ENCODE results near the gene PRCD. TPM values are rescaled to one million over a fixed set of nuclear protein-coding genes. Genes with fewer than 3 reads are reported as not detected.
"Not testable (repeated sequence)": the region's sequence is repeated elsewhere in the genome, so short reads cannot be mapped to it uniquely, and the experiment has no call there.

The PRCD gene
- polyA plus RNA-seq, 1 donor (not counting 4 experiments of a cell fraction or from before 2014, with no cell fraction given), result 1.2 TPM

GRCh38 chr17:76519048-76519966, 20.5 kb upstream of the PRCD start:
- Histone ChIP-seq H3K4me1 (ENCODE audit: control insufficient read depth, extremely low read depth, insufficient read depth, low read length) (peaks cover 13% of the 10 kb centered on the region), H2AFZ (ENCODE audit: control insufficient read depth, low read length) (no peak overlapping the region), H3K36me3 (ENCODE audit: control insufficient read depth in 2 of 2, extremely low read depth in 1 of 2, insufficient read depth in 2 of 2, low read length in 2 of 2) (no peaks in the 10 kb centered on the region), H3K27ac (ENCODE audit: control insufficient read depth, insufficient read depth, low read length) (no peak overlapping the region), H3K79me2 (ENCODE audit: control insufficient read depth, insufficient read depth, low read length) (no peaks in the 10 kb centered on the region), H3K27me3 (ENCODE audit: control insufficient read depth, extremely low read depth, insufficient read depth, low read length) (no peaks in the 10 kb centered on the region), H3K9me3 (ENCODE audit: control insufficient read depth, low read depth, low read length) (no peaks in the 10 kb centered on the region), H3K4me2 (ENCODE audit: control insufficient read depth, extremely low read depth, insufficient read depth, low read depth, low read length) (no peak overlapping the region), H3K4me3 (ENCODE audit: control insufficient read depth in 2 of 3, extremely low read depth in 1 of 3, insufficient read depth in 2 of 3, low read depth in 1 of 3, low read length in 3 of 3) (no peak overlapping the region), H3K9me1 (ENCODE audit: control insufficient read depth, extremely low read depth, insufficient read depth, low read length) (no peaks in the 10 kb centered on the region), H4K20me1 (ENCODE audit: control insufficient read depth, extremely low read depth, insufficient read depth, low read length) (no peaks in the 10 kb centered on the region), H3K9ac (ENCODE audit: control insufficient read depth, extremely low read depth, insufficient read depth, low read length) (no peak overlapping the region)
- no peak for TF ChIP-seq CTCF (optimal IDR thresholded peaks at IDR 0.05 in 1 of 3, IDR thresholded peaks at IDR 0.05 in 1 of 3, conservative IDR thresholded peaks at IDR 0.05 in 1 of 3; ENCODE audit: extremely low read depth in 1 of 3, insufficient read depth in 2 of 3, low read length in 3 of 3)
- TF ChIP-seq EZH2 (IDR thresholded peaks at IDR 0.05; ENCODE audit: low read length), result no peak
- FAIRE-seq (no peak), DNase-seq (ENCODE audit: low read depth, low spot score) (no peak)
- dilution Hi-C loops (cut with MboI; ENCODE audit: extremely low pct_ligation_motif_present, low sequenced_read_pairs), result no loop called here

- no peaks in the 10 kb centered on the region for H3K36me3 ChIP-seq (ENCODE audit: control insufficient read depth in 2 of 2, extremely low read depth in 1 of 2, insufficient read depth in 2 of 2, low read length in 2 of 2)
- H3K79me2 ChIP-seq (ENCODE audit: control insufficient read depth, insufficient read depth, low read length), result no peaks in the 10 kb centered on the region
- peaks cover 12% of the 10 kb centered on the region for H3K4me1 ChIP-seq (ENCODE audit: control insufficient read depth, extremely low read depth, insufficient read depth, low read length)
- DNase-seq (ENCODE audit: low read depth, low spot score) (no peak), FAIRE-seq (no peak)
- H3K27me3 ChIP-seq (ENCODE audit: control insufficient read depth, extremely low read depth, insufficient read depth, low read length), result no peaks in the 10 kb centered on the region
- H4K20me1 ChIP-seq (ENCODE audit: control insufficient read depth, extremely low read depth, insufficient read depth, low read length), result no peaks in the 10 kb centered on the region
- no peak overlapping the region for H3K9ac ChIP-seq (ENCODE audit: control insufficient read depth, extremely low read depth, insufficient read depth, low read length)
- H3K4me3 ChIP-seq (ENCODE audit: control insufficient read depth in 2 of 3, extremely low read depth in 1 of 3, insufficient read depth in 2 of 3, low read depth in 1 of 3, low read length in 3 of 3), result no peak overlapping the region
- no peaks in the 10 kb centered on the region for H3K9me1 ChIP-seq (ENCODE audit: control insufficient read depth, extremely low read depth, insufficient read depth, low read length)
- dilution Hi-C loops (cut with MboI; ENCODE audit: extremely low pct_ligation_motif_present, low sequenced_read_pairs), result no loop called here
- no peak overlapping the region for H2AFZ ChIP-seq (ENCODE audit: control insufficient read depth, low read length)
- no peak overlapping the region for H3K27ac ChIP-seq (ENCODE audit: control insufficient read depth, insufficient read depth, low read length)
- no peak overlapping the region for H3K4me2 ChIP-seq (ENCODE audit: control insufficient read depth, extremely low read depth, insufficient read depth, low read depth, low read length)
- TF ChIP-seq CTCF (optimal IDR thresholded peaks at IDR 0.05 in 1 of 3, IDR thresholded peaks at IDR 0.05 in 1 of 3, conservative IDR thresholded peaks at IDR 0.05 in 1 of 3; ENCODE audit: extremely low read depth in 1 of 3, insufficient read depth in 2 of 3, low read length in 3 of 3), result no peak
- no peak for TF ChIP-seq EZH2 (IDR thresholded peaks at IDR 0.05; ENCODE audit: low read length)
- no peaks in the 10 kb centered on the region for H3K9me3 ChIP-seq (ENCODE audit: control insufficient read depth, low read depth, low read length)
These were observed 18.6 kb upstream of the PRCD start for GRCh38 chr17:76521262-76521661.

DNA sequence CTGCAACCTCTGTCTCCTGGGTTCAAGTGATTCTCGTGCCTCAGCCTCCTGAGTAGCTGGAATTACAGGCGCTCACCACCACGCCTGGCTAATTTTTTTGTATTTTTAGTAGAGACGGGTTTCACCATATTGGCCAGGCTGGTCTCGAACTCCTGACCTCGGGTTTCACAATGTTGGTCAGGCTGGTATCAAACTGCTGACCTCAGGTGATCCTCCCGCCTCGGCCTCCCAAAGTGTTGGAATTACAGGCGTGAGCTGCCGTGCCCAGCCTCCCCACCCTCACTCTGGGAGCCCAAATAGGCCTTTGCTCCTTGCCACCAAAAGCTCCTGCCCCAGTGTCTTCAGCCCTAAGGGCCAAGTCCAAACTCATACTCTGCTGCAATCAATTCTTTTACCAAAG, 18.2 kb upstream of the PRCD start:
- H3K9ac ChIP-seq (ENCODE audit: control insufficient read depth, extremely low read depth, insufficient read depth, low read length); H3K27me3 ChIP-seq (ENCODE audit: control insufficient read depth, extremely low read depth, insufficient read depth, low read length); H3K4me2 ChIP-seq (ENCODE audit: control insufficient read depth, extremely low read depth, insufficient read depth, low read depth, low read length); FAIRE-seq; H3K9me3 ChIP-seq (ENCODE audit: control insufficient read depth, low read depth, low read length); H3K27ac ChIP-seq (ENCODE audit: control insufficient read depth, insufficient read depth, low read length); H3K79me2 ChIP-seq (ENCODE audit: control insufficient read depth, insufficient read depth, low read length); H2AFZ ChIP-seq (ENCODE audit: control insufficient read depth, low read length); H3K36me3 ChIP-seq (ENCODE audit: control insufficient read depth in 2 of 2, extremely low read depth in 1 of 2, insufficient read depth in 2 of 2, low read length in 2 of 2); DNase-seq (ENCODE audit: low read depth, low spot score); H3K4me3 ChIP-seq (ENCODE audit: control insufficient read depth in 2 of 3, extremely low read depth in 1 of 3, insufficient read depth in 2 of 3, low read depth in 1 of 3, low read length in 3 of 3); dilution Hi-C loops (cut with MboI; ENCODE audit: extremely low pct_ligation_motif_present, low sequenced_read_pairs); H4K20me1 ChIP-seq (ENCODE audit: control insufficient read depth, extremely low read depth, insufficient read depth, low read length); H3K9me1 ChIP-seq (ENCODE audit: control insufficient read depth, extremely low read depth, insufficient read depth, low read length): not testable (repeated sequence)
- peaks cover 12% of the 10 kb centered on the region for H3K4me1 ChIP-seq (ENCODE audit: control insufficient read depth, extremely low read depth, insufficient read depth, low read length)

Data from keratinocyte (primary cell).